Ecto neural progenitor cell (in vitro differentiated cells): Measurements from ENCODE around the gene WWC1.

ENCODE experiments used
- DNase-seq: peaks from one replicate; pipeline ENCODE4 v3.0.0-alpha.2; 2018; ENCODE audit warnings: low spot score

The WWC1 gene

DNA sequence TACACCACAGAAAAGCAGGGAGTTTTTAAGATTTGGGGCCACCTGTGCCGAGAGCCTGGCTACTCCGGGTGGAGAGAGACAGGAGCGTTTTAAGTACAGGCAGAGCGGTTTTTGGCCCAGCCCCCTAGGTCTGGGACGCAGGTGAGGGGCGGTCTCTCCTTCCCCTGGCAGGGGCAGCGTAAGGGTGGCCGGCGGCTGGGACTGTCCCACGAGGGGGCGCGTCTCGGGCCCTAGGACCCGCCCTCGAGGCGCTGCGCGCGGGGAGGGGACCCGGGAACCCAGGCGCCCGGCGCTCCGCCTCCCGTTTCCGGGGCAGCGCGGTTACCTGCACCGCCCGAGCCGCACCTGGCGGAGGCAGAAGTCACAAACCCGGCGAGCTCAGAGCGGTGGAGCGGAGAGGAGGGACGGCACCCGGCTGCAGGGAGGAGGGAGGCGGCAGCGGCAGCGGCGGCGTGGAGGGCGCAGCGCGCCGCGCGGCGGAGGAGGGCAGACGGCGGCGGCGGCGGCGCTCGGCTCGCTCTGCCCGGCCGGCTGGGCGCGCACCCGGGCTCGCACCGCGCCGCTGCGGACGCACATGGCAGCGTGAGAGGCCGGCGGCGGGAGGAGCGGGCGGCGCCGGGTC is at the start of gene WWC1:
WWC1 (plus strand) TSS at position 304 of the 622 bp plus-strand sequence. CDS start 508 bp downstream, outside the sequence.
- peak; percentile 85 for DNase-seq

DNA sequence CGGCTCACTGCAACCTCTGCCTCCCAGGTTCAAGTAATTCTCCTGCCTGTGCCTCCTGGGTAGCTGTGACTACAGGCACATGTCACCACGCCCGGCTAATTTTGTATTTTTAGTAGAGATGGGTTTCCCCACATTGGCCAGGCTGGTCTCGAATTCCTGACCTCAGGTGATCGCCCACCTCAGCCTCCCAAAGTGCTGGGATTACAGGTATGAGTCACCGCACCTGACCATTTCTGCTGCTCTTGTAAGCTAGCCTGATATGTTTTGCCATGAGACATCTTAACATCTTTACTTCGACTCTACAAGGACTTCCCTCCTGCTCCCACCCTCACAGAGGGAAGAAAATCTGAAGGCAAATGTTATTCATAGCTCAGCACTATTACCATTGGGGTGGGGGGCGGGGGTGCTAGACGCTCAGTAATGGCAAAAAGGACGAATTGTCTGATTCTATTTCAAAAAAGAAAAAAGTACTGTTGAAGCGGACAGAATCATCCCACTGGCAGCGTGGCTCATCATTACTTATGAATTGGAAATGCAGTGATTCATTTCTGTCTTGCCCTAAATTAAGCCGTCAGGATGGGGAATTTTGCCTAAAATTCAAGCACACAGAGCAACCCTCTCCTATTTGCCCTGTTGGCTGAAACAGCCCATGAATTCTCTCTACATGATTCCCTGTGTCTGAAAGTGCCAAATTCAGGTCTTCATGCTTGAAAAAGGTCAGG is 46.4 kb upstream of the WWC1 start:
- DNase-seq = no peak

GRCh38 chr5:168249923-168250322 is 41.5 kb upstream of the WWC1 start:
- no peak for DNase-seq

DNA sequence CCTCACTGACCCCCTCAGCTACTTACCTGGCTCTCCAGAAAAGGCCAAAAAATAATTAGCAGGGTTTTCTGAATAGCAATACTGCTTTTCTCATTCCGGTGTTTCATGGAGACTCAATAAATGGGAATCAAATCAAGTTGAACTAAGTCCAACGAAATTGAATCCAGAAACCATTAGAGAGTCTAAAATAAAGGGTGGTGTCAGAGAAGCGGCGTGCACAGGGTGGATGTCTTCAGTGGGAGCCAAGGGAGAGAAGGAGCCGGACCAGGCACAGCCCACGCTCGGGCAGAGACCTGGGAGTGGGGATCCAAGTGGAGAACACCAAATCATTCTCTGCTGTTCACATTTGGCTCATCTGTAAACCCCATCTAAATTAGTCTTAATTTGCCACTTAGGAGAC is 40.2 kb upstream of the WWC1 start:
- DNase-seq = no peak

DNA sequence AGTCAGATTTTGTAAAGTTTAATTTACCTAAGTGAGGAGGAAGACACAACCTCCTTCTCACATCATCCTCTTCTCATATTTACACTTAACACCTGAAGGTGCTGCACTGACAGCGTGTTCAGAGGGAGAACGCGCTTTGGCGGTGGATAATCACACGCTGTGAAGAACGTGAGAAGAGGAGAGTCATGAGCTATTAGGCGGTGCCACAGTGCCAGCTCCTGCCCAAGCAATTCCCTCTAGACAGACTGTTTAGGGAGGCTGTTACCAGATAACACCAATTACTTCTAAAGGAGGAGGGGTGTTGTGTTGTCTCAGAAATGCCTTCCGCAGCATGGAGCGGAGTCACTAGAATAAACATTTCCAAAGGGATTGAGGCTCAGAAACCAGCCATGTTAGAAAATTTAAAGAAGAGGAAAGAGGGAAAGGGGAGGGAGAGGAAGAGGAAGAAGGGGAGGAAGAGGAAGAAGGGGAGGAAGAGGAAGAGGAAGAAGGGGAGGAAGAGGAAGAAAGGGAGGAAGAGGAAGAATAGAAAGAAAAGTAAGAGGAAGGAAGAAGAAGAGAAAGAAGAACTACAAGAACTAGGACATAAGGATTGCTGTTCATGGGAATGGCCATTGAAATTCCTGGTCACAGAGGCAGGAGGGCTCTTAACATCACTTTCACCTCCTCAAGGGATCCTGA is 37.3 kb upstream of the WWC1 start:
- DNase-seq = no peak

GRCh38 chr5:168260353-168261226 is 30.9 kb upstream of the WWC1 start:
- DNase-seq = no peak

DNA sequence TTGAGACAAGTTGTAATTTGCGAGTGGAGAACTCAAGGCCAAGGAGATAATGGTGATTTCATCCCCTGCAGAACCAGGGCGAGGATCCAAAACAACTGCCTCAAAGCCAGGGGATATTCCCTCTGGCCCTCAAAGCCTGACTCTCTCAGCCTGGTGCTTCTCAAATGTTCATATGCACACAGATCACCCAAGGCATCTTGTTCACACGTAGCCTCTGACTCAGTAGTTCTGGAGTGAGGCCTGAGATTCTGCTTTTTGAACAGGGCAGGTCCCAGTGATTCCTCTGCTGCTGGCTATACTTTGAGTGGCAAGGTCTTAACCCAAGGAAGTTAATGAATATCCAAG is 30.2 kb upstream of the WWC1 start:
- DNase-seq = no peak

GRCh38 chr5:168262042-168262743 is 29.3 kb upstream of the WWC1 start:
- DNase-seq = no peak

- DNase-seq = no peak
Measured at GRCh38 chr5:168263121-168263520, 28.3 kb upstream of the WWC1 start.

DNA sequence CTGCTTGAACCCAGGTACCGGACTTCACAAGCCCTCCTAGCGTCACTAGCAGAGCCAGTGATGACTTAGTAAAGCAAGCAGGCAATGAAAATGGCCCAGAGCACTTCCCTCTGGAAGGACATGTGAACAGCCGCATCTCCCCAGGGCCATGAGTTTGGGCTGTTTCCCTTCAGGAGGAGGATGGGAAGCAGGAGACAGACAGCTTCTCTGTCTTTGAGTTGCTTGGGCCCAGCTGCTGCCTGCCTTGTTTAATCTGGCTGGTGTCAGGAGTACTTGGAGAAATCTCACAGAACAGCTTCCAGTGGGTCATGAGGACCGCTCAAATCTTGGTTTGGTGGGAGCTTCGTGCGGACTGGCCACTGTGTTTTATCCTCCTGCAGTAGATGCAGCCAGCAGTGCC is 25.4 kb upstream of the WWC1 start:
- no peak for DNase-seq

GRCh38 chr5:168268949-168269936 is 22.2 kb upstream of the WWC1 start:
- peak; percentile 97 for DNase-seq

- DNase-seq = no peak
Measured at GRCh38 chr5:168269937-168270330, 21.5 kb upstream of the WWC1 start.

DNA sequence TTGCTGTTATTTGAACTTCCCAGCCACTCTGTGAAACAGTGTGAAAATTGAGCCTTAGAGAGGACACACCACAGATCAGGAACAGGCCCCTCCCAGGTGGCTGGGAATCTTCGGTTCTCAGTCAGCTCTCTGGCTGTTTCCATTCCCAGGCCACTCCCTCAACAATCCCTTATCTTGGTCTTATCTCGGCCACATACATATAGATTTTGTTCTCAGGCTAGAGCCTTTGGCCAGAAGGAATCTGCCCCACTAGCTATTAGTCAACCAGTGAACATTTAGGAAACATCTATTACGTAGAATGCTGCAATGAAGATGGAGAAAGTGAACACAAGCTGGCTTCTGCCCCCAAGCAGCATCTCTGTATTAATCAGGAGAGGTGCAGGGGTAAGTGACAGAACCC is 21.0 kb upstream of the WWC1 start:
- no peak for DNase-seq

DNA sequence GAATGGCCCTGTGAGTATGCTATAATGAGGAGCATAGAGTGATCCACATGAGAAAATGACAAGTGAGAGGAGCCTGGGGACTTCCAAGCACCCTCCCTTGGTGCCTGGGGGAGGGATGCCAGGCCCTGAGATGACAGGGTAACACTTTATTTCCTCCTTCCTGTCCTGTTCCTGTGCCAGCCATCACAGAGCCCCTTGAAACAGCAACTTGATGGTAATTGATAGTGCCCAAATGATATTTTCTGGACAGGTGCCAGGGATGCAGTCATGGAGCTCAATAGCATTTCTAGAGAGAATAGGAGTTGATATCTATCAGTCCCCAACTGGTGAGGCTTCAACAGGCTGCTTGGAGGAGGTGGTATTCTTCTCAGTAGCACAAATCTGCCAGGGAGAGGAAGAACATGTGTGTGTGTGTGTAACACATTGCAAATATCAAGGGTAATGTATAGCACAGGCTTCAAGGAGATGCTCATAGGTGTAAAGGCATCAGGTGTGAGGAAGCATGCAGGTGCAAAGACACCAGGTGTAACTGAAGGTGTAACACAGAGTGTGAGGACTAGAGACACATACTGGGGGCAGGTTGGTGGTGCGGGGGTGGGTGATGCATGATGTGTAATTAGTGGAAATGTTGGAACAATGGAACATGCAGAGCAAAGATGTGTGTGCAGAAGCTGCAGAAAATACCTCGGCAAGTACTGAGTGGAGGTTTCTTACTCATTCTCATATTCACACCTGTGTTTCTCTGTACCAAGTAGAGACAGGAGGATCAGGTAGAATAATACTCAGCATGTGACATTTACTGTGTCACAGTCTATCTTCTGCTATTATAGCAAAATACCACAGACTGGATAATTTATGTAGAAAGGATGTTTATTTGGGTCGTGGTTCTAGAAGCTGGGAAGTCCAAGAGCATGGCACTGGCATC is 18.1 kb upstream of the WWC1 start:
- no peak for DNase-seq

GRCh38 chr5:168274406-168274805 is 17.0 kb upstream of the WWC1 start:
- DNase-seq = no peak

- no peak for DNase-seq
Measured at GRCh38 chr5:168275940-168276339, 15.5 kb upstream of the WWC1 start.

- no peak for DNase-seq
Measured at GRCh38 chr5:168282120-168282519, 9.3 kb upstream of the WWC1 start.

DNA sequence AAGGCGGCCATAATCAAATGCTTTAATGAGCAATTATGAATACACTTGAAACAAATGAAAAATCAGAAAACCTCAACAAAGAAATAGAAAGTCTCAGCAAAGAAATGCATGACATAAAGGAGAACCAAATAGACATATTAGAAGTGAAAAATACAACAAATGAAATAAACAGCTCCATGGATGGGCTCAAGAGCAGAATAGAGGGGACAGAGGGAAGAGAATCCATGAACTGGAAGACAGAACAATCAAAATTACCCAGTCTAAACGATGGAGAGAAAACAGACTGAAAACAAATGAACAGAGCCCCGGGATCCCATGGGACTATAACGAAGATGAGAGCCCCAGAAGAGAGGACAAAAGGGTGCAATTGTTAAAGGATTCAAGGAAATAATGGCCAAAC is 6.6 kb upstream of the WWC1 start:
- DNase-seq = no peak

- no peak for DNase-seq
Measured at GRCh38 chr5:168285696-168286095, 5.7 kb upstream of the WWC1 start.
